LNCaP clone FGC (cell line): ENCODE data around the gene GATD1.

Experiments
- DNase-seq: peaks from one replicate; pipeline ENCODE4 v3.0.0-alpha.2; 2011; ENCODE audit warnings: low read depth
- H3K4me3 ChIP-seq: 2 replicates; pipeline ENCODE4 v1.5.1; 2011; ENCODE audit warnings: mild to moderate bottlenecking, low read depth, low read length, control low read depth
- TF ChIP-seq, protein P1 (sequence below): IDR thresholded peaks from 2 replicates; pipeline ENCODE4 v1.5.1; 2012; ENCODE audit warnings: mild to moderate bottlenecking; ENCODE audit not compliant: control insufficient read depth, insufficient read depth; ENCODE audit errors: extremely low read depth

The GATD1 gene

DNA sequence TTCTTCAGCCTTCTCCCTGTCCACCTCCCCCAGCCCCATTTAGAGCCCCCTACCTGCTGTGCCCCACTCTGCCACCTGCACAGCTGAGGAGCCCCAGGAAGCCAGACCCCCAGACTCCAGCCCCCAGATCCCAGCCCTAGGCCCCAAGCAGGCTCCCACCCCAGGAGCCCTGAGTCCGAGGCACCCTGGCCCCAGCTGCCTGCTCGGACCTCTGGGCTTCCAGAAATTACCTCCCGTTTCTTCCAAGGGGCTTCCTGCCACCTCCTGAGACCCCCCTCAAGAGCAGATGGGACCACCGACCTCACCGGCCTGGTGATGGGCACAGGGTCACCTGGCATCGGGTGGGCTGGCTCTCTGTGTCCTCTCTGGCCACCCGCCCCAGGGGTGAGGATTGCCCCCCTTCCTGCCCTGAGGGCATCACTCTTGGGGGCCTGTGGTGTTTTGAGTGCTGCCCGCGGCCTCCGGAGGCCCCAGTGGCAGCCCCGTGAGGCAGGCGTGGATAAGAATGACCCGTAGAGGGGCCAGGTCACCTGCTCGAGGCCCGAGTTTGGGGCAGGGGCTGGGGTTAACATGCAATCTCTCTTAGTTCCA, 48.3 kb downstream of the GATD1 start:
- no peak for DNase-seq
- TF ChIP-seq, protein P1, sequence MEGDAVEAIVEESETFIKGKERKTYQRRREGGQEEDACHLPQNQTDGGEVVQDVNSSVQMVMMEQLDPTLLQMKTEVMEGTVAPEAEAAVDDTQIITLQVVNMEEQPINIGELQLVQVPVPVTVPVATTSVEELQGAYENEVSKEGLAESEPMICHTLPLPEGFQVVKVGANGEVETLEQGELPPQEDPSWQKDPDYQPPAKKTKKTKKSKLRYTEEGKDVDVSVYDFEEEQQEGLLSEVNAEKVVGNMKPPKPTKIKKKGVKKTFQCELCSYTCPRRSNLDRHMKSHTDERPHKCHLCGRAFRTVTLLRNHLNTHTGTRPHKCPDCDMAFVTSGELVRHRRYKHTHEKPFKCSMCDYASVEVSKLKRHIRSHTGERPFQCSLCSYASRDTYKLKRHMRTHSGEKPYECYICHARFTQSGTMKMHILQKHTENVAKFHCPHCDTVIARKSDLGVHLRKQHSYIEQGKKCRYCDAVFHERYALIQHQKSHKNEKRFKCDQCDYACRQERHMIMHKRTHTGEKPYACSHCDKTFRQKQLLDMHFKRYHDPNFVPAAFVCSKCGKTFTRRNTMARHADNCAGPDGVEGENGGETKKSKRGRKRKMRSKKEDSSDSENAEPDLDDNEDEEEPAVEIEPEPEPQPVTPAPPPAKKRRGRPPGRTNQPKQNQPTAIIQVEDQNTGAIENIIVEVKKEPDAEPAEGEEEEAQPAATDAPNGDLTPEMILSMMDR, result no peak

DNA sequence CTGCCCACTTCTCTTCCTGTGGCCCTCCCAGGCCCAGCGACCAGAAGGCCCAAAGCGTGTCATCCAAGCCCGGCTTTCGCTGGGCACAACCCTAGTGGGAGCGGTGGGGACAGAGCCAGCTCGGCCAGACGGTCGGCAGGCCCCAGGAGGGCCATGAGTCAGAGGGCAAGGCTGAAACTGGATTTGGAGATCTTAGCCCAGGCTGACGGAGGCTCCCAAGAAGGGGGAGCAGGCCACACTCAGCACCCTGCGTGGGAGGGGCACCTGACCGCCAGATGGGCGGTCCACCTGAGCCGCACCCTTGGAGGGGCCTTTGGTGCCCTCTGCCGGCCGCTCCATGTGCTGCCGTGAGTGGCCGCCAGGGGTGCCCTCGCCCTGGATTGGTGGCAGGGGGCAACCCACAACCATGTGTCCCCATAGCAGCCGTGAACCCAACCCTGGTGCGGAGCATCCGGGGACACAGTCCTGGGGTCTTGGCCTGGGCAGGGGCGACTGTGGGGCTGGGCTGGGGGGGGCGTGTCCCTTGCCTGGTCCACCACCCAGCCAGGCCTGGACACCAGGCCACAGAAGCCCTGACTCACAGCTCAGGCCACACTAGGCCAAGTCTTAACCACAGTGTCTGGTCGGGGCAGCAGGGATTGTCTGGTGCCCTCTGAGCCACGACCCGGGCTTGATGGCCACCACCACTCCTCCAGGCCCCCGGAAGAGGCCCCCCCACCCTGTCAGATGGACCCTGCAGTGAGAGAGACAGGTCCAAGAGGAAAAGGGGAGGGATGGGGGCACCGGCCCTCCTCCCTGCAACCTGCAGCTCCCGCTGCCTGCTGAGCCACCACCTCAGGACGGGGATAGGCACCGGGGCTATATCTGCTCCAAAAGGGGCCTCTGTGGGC, 49.2 kb downstream of the GATD1 start:
- no peak overlapping the region for H3K4me3 ChIP-seq
- DNase-seq, result no peak
- TF ChIP-seq, protein P1, result peak; percentile 96

More for the DNA sequence above, 48.3 kb downstream of the GATD1 start:
- H3K4me3 ChIP-seq, result no peak overlapping the region

DNA sequence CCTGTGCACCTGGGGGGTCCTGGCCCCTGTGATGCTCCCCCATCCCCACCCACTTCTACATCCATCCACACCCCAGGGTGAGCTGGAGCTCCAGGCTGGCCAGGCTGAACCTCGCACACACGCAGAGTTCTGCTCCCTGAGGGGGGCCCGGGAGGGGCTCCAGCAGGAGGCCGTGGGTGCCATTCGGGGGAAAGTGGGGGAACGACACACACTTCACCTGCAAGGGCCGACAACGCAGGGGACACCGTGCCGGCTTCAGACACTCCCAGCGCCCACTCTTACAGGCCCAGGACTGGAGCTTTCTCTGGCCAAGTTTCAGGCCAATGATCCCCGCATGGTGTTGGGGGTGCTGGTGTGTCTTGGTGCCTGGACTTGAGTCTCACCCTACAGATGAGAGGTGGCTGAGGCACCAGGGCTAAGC, 50.0 kb downstream of the GATD1 start:
- TF ChIP-seq, protein P1, result no peak
- no peak overlapping the region for H3K4me3 ChIP-seq
- DNase-seq, result no peak

DNA sequence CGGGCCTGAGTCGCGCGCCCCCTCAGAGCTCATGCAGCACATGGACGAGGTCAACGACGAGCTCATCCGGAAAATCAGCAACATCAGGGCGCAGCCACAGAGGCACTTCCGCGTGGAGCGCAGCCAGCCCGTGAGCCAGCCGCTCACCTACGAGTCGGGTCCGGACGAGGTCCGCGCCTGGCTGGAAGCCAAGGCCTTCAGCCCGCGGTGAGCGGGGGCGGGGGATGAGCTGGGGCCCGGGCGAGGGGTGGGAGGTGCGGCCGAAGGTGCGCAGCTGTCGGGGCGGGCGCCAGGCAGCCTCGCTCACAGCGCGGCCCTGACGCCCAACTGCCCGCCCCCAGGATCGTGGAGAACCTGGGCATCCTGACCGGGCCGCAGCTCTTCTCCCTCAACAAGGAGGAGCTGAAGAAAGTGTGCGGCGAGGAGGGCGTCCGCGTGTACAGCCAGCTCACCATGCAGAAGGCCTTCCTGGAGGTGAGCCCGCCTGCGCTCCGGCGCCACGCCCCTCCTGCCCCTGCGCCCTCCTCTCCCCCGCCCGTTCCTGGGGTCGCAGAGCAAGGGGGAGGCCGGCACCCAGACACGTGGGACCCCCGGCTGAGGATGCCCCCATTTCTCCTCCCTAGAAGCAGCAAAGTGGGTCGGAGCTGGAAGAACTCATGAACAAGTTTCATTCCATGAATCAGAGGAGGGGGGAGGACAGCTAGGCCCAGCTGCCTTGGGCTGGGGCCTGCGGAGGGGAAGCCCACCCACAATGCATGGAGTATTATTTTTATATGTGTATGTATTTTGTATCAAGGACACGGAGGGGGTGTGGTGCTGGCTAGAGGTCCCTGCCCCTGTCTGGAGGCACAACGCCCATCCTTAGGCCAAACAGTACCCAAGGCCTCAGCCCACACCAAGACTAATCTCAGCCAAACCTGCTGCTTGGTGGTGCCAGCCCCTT, 50.7 kb downstream of the GATD1 start:
- TF ChIP-seq, protein P1, result no peak

DNA sequence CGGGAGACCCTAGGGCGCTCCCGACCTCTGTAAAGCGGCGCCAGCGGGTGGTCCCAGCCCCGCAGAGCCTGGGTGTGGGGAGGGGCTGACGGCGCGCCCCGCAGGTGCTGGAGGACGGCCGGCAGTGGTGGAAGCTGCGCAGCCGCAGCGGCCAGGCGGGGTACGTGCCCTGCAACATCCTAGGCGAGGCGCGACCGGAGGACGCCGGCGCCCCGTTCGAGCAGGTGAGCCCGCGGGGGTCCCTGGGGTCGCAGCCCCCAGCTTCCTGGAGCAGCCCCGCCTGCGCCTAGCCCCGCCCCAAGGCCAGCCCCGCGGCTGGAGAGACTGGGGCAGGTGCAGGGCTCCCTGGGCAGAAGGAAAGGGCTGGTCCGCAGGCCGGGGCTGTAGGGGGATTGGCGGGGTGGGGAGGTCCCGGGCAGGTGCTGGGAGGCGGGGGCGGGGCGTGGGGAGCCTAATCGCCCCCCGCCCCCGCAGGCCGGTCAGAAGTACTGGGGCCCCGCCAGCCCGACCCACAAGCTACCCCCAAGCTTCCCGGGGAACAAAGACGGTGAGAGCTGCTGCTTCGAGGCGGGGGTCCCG, 51.6 kb downstream of the GATD1 start:
- no peak overlapping the region for H3K4me3 ChIP-seq
- DNase-seq, result no peak
- TF ChIP-seq, protein P1, result no peak

More for the DNA sequence above, 50.7 kb downstream of the GATD1 start:
- H3K4me3 ChIP-seq, result no peak overlapping the region
- DNase-seq, result no peak

DNA sequence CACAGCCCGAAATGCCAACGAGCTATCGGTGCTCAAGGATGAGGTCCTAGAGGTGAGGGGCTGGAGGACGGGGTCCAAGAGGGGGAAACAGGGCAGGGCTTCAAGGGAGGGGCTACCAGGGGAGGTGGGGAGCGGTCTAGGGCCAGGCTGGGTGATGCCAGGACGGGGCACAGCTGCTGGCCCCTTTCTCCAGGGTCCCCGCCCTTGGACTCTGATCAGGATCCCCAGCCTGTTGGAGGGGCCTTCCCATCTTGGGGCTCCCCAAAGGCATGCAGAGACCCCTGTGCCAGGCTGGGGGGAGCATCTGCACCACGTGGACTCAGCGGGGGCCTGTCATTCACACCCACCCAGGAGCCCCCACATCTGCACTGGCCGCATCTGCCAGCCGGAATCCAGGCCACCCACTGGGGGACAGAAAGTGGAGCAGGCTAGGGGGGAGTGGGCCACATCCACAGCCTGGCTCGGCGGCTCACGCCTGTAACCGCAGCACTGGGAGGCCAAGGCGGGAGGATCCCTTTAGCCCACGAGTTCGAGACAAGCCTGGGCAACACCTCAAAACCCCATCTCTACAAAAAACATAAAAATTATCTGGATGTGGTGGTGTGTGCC, 52.4 kb downstream of the GATD1 start:
- H3K4me3 ChIP-seq, result no peak overlapping the region
- TF ChIP-seq, protein P1, result no peak
- no peak for DNase-seq
